ENCODE measurements around the gene NPDC1. TPM values are rescaled to one million over a fixed set of nuclear protein-coding genes. Genes with fewer than 3 reads are reported as not detected.

NPDC1 gene, protein sequence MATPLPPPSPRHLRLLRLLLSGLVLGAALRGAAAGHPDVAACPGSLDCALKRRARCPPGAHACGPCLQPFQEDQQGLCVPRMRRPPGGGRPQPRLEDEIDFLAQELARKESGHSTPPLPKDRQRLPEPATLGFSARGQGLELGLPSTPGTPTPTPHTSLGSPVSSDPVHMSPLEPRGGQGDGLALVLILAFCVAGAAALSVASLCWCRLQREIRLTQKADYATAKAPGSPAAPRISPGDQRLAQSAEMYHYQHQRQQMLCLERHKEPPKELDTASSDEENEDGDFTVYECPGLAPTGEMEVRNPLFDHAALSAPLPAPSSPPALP
- total RNA-seq = 5.7 TPM

DNA sequence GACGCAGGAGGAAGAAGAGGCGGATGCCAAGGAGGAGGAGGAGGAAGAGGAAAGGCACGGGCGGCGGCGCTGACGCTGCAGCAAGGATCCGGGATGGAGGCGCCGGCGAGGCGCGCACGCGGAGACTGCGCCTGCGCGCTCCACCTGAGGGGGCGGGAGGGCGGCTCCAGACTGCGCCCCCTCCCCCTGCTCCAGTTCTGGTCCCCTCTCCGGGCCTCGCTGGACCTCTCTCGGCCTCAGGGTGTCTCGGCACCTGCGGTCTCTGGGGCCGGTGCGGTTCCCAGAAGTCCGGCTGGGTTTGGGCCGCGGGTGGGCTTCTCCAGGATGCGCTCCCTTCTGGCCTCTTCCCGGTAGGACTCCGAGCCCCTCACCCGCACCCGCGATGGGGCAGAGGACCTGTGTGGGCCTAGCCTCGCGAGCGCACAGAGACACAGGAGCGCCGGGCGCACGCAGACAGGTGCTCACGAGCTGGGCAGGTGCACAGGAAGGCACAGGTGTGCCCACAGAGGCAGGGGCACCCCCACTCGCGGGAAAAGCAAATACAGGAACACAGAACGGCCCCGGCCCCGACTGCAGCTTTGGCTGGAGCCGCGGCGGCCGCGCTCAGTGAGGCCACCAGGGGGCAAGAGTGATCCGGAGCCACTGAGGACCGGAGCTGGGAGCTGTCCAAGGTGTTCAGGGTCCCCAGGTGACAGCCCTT is at the start of gene NPDC1:
TSS of gene NPDC1 (minus strand) at position 90 of the 700 bp plus-strand sequence. CDS start 188 bp downstream, outside the sequence.
- H3K27me3 ChIP-seq (ENCODE audit: control insufficient read depth in 3 of 3, insufficient read depth in 3 of 3, low read length in 3 of 3) = peaks cover 37 to 62% (median 60%) of the 10 kb centered on the region in 3 donors
- peak within 1 kb of the TSS; percentile 65 to 74 (median 69) for H3K4me3 ChIP-seq (ENCODE audit: low read length in 3 of 3)
- H3K9ac ChIP-seq (ENCODE audit: low read depth in 1 of 3, low read length in 3 of 3) = peak within 1 kb of the TSS; percentile 38 to 77 (median 61)
- H3K36me3 ChIP-seq (ENCODE audit: control insufficient read depth in 3 of 3, insufficient read depth in 3 of 3, low read length in 3 of 3) = no peaks in the 10 kb centered on the region
- H3K27ac ChIP-seq (ENCODE audit: low read depth, low read length) = peak within 1 kb of the TSS; percentile 40
- H3K4me1 ChIP-seq (ENCODE audit: control insufficient read depth in 3 of 3, insufficient read depth in 3 of 3, low read length in 3 of 3) = peaks cover 27 to 39% (median 31%) of the 10 kb centered on the region in 3 donors
- H3K9me3 ChIP-seq (ENCODE audit: control insufficient read depth in 3 of 3, low read length in 3 of 3) = no peaks in the 10 kb centered on the region

DNA sequence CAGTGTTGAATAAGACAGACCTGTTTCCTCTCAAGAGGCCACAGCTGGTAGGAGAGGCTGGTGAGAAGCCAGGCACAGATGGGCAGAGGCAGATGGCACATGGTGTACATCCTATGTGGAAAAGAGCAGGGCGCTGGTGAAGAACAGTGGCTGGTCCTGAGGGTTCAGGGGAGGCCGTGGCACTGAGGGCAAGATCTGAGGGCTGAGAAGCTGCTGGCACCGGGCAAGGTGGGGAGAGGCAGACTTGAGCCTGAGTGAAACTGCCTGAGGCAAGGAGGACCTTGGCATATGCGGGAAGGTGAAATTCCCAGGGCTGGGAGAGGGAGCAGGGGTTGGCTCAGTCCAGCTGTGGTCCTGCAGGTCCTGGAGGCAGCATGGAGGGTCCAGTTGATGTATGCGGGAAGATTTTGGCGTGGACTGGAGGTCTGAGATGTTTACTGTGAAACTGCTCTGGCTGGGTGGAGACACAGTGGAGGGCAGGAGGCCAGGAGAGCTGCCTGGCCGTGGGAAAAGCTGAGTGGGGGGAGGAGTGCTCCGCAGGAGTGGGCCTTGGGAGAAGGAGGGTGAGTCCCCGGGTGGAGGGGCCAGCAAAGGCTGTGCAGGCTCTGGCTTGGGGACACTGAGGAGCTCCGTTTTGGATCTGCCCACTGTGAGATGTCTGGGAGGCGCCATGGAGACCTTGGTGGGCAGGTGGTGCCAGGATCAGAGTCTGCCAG is 43.4 kb upstream of the NPDC1 start:
- Histone ChIP-seq H3K36me3 (ENCODE audit: control insufficient read depth in 3 of 3, insufficient read depth in 3 of 3, low read length in 3 of 3) (peaks cover 17 to 37% (median 23%) of the 10 kb centered on the region in 3 donors), H3K9me3 (ENCODE audit: control insufficient read depth in 3 of 3, low read length in 3 of 3) (no peaks in the 10 kb centered on the region), H3K27ac (ENCODE audit: low read depth, low read length) (no peak overlapping the region), H3K9ac (ENCODE audit: low read depth in 1 of 3, low read length in 3 of 3) (no peak overlapping the region), H3K4me3 (ENCODE audit: low read length in 3 of 3) (no peak overlapping the region), H3K27me3 (ENCODE audit: control insufficient read depth in 3 of 3, insufficient read depth in 3 of 3, low read length in 3 of 3) (no peaks in the 10 kb centered on the region), H3K4me1 (ENCODE audit: control insufficient read depth in 3 of 3, insufficient read depth in 3 of 3, low read length in 3 of 3) (peaks cover 17 to 23% (median 20%) of the 10 kb centered on the region in 3 donors)

- no peak overlapping the region for H3K4me3 ChIP-seq (ENCODE audit: low read length in 3 of 3)
- H3K36me3 ChIP-seq (ENCODE audit: control insufficient read depth in 3 of 3, insufficient read depth in 3 of 3, low read length in 3 of 3) = peaks cover 17 to 34% (median 23%) of the 10 kb centered on the region in 3 donors
- H3K9me3 ChIP-seq (ENCODE audit: control insufficient read depth in 3 of 3, low read length in 3 of 3) = no peaks in the 10 kb centered on the region
- peaks cover 17 to 29% (median 20%) of the 10 kb centered on the region in 3 donors for H3K4me1 ChIP-seq (ENCODE audit: control insufficient read depth in 3 of 3, insufficient read depth in 3 of 3, low read length in 3 of 3)
- no peak overlapping the region for H3K9ac ChIP-seq (ENCODE audit: low read depth in 1 of 3, low read length in 3 of 3)
- no peaks in the 10 kb centered on the region for H3K27me3 ChIP-seq (ENCODE audit: control insufficient read depth in 3 of 3, insufficient read depth in 3 of 3, low read length in 3 of 3)
- H3K27ac ChIP-seq (ENCODE audit: low read depth, low read length) = no peak overlapping the region
These were observed 42.1 kb upstream of the NPDC1 start for GRCh38 chr9:137088121-137088520.

GRCh38 chr9:137087409-137087925 is 41.5 kb upstream of the NPDC1 start:
- Histone ChIP-seq H3K27me3 (ENCODE audit: control insufficient read depth in 3 of 3, insufficient read depth in 3 of 3, low read length in 3 of 3) (no peaks in the 10 kb centered on the region), H3K9me3 (ENCODE audit: control insufficient read depth in 3 of 3, low read length in 3 of 3) (no peaks in the 10 kb centered on the region), H3K27ac (ENCODE audit: low read depth, low read length) (peak overlapping the region; percentile 90), H3K9ac (ENCODE audit: low read depth in 1 of 3, low read length in 3 of 3) (peak overlapping the region; percentile 77 to 88 (median 84)), H3K36me3 (ENCODE audit: control insufficient read depth in 3 of 3, insufficient read depth in 3 of 3, low read length in 3 of 3) (peaks cover 17 to 30% (median 20%) of the 10 kb centered on the region in 3 donors), H3K4me1 (ENCODE audit: control insufficient read depth in 3 of 3, insufficient read depth in 3 of 3, low read length in 3 of 3) (peaks cover 17 to 31% (median 20%) of the 10 kb centered on the region in 3 donors), H3K4me3 (ENCODE audit: low read length in 3 of 3) (peak overlapping the region; percentile 79 to 81 (median 80))

DNA sequence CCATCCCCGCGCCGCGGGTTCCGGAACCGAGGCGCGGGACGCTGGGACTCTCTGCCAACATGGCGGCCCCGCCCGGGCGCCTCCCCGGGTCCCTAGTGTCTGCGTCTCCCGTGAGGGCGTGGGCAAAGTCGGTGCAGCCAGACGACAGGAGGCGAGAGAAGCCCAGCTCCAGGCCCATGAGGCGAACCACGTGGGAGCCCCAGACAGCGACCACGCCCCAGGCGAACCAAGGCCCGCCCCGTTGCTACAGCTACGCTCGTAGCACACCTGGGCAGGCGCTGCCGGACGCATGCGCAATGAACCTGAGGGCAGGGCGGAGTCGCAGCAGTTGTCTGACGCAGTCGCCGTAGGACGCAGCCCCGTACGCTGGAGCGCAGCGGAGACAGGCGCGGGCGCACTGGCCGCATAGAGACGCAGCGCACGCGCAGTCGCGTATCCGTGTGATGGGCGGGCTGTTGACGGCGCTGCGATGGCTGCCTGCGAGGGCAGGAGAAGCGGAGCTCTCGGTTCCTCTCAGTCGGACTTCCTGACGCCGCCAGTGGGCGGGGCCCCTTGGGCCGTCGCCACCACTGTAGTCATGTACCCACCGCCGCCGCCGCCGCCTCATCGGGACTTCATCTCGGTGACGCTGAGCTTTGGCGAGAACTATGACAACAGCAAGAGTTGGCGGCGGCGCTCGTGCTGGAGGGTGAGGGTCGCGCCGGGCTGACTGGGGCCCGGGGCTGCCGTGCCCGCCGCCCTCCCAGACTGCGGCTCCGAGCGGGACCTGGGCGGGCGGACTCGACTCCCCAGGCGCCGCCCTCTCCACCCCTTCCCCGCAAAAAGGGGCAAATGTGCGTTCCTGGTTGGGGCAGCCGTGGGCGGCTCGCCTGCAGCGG is 40.8 kb upstream of the NPDC1 start, which contains the start of gene MAN1B1:
TSS of gene MAN1B1 (plus strand) at position 455 of the 878 bp plus-strand sequence. CDS start at position 470, 15 bp downstream.
- Histone ChIP-seq H3K36me3 (ENCODE audit: control insufficient read depth in 3 of 3, insufficient read depth in 3 of 3, low read length in 3 of 3) (peaks cover 15 to 25% (median 18%) of the 10 kb centered on the region in 3 donors), H3K27ac (ENCODE audit: low read depth, low read length) (peak within 1 kb of the TSS; percentile 90), H3K27me3 (ENCODE audit: control insufficient read depth in 3 of 3, insufficient read depth in 3 of 3, low read length in 3 of 3) (no peaks in the 10 kb centered on the region), H3K9ac (ENCODE audit: low read depth in 1 of 3, low read length in 3 of 3) (peak within 1 kb of the TSS; percentile 77 to 88 (median 84)), H3K9me3 (ENCODE audit: control insufficient read depth in 3 of 3, low read length in 3 of 3) (no peaks in the 10 kb centered on the region), H3K4me1 (ENCODE audit: control insufficient read depth in 3 of 3, insufficient read depth in 3 of 3, low read length in 3 of 3) (peaks cover 17 to 31% (median 20%) of the 10 kb centered on the region in 3 donors), H3K4me3 (ENCODE audit: low read length in 3 of 3) (peak within 1 kb of the TSS; percentile 79 to 81 (median 80))

GRCh38 chr9:137085920-137086530 is 40.0 kb upstream of the NPDC1 start:
- Histone ChIP-seq H3K4me1 (ENCODE audit: control insufficient read depth in 3 of 3, insufficient read depth in 3 of 3, low read length in 3 of 3) (peaks cover 17 to 31% (median 20%) of the 10 kb centered on the region in 3 donors), H3K27me3 (ENCODE audit: control insufficient read depth in 3 of 3, insufficient read depth in 3 of 3, low read length in 3 of 3) (no peaks in the 10 kb centered on the region), H3K9me3 (ENCODE audit: control insufficient read depth in 3 of 3, low read length in 3 of 3) (no peaks in the 10 kb centered on the region), H3K36me3 (ENCODE audit: control insufficient read depth in 3 of 3, insufficient read depth in 3 of 3, low read length in 3 of 3) (peaks cover 14 to 25% (median 15%) of the 10 kb centered on the region in 3 donors), H3K27ac (ENCODE audit: low read depth, low read length) (peak overlapping the region; percentile 90), H3K4me3 (ENCODE audit: low read length in 3 of 3) (peak overlapping the region; percentile 79 to 81 (median 80)), H3K9ac (ENCODE audit: low read depth in 1 of 3, low read length in 3 of 3) (peak overlapping the region; percentile 75 to 84 (median 83))

GRCh38 chr9:137084526-137084925 is 38.5 kb upstream of the NPDC1 start:
- Histone ChIP-seq H3K9ac (ENCODE audit: low read depth in 1 of 3, low read length in 3 of 3) (no peak overlapping the region), H3K9me3 (ENCODE audit: control insufficient read depth in 3 of 3, low read length in 3 of 3) (no peaks in the 10 kb centered on the region), H3K36me3 (ENCODE audit: control insufficient read depth in 3 of 3, insufficient read depth in 3 of 3, low read length in 3 of 3) (peaks cover 11 to 18% (median 15%) of the 10 kb centered on the region in 3 donors), H3K4me1 (ENCODE audit: control insufficient read depth in 3 of 3, insufficient read depth in 3 of 3, low read length in 3 of 3) (peaks cover 17 to 31% (median 19%) of the 10 kb centered on the region in 3 donors), H3K27ac (ENCODE audit: low read depth, low read length) (no peak overlapping the region), H3K4me3 (ENCODE audit: low read length in 3 of 3) (no peak overlapping the region), H3K27me3 (ENCODE audit: control insufficient read depth in 3 of 3, insufficient read depth in 3 of 3, low read length in 3 of 3) (peaks cover 0 to 3% (median 0%) of the 10 kb centered on the region in 3 donors)

DNA sequence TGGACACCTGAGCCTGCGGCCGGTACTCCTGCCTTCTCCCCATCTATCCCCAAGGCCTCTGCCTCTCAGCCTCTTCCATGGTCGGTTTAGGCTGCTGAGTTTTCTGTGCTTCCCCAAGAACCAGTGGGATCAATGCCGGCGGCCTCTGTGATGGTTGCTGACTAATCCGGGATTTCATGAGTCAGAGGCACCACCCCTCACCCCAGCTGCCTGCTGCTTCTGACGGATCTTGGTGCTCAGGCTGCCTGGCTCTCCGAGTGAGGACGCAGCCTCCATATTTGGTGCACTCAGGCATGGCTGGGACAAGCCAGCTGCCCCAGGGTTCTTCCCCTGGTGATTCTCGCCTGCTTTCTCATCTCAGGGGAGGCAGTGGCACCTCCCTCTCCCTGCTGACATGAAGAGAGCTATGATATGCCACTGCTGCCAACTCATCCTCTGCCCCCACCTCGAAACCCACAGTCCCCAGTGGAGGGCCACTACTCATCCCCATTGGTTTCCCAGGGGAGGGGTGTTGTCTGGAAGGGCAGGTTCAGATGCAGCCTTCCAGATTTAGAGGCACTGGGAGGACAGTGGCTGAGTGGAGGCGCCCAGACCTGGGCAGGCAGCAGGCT is 37.5 kb upstream of the NPDC1 start:
- peaks cover 7 to 14% (median 11%) of the 10 kb centered on the region in 3 donors for H3K36me3 ChIP-seq (ENCODE audit: control insufficient read depth in 3 of 3, insufficient read depth in 3 of 3, low read length in 3 of 3)

More for the DNA sequence above, 37.5 kb upstream of the NPDC1 start:
- Histone ChIP-seq H3K4me1 (ENCODE audit: control insufficient read depth in 3 of 3, insufficient read depth in 3 of 3, low read length in 3 of 3) (peaks cover 15 to 32% (median 17%) of the 10 kb centered on the region in 3 donors), H3K4me3 (ENCODE audit: low read length in 3 of 3) (no peak overlapping the region), H3K9ac (ENCODE audit: low read depth in 1 of 3, low read length in 3 of 3) (no peak overlapping the region), H3K27ac (ENCODE audit: low read depth, low read length) (peak overlapping the region; percentile 58), H3K9me3 (ENCODE audit: control insufficient read depth in 3 of 3, low read length in 3 of 3) (no peaks in the 10 kb centered on the region), H3K27me3 (ENCODE audit: control insufficient read depth in 3 of 3, insufficient read depth in 3 of 3, low read length in 3 of 3) (peaks cover 0 to 10% (median 0%) of the 10 kb centered on the region in 3 donors)

Measured in skeletal muscle tissue (tissue), 4 donors.